Measurements from ENCODE around the gene SRPK3.

Gene SRPK3

DNA sequence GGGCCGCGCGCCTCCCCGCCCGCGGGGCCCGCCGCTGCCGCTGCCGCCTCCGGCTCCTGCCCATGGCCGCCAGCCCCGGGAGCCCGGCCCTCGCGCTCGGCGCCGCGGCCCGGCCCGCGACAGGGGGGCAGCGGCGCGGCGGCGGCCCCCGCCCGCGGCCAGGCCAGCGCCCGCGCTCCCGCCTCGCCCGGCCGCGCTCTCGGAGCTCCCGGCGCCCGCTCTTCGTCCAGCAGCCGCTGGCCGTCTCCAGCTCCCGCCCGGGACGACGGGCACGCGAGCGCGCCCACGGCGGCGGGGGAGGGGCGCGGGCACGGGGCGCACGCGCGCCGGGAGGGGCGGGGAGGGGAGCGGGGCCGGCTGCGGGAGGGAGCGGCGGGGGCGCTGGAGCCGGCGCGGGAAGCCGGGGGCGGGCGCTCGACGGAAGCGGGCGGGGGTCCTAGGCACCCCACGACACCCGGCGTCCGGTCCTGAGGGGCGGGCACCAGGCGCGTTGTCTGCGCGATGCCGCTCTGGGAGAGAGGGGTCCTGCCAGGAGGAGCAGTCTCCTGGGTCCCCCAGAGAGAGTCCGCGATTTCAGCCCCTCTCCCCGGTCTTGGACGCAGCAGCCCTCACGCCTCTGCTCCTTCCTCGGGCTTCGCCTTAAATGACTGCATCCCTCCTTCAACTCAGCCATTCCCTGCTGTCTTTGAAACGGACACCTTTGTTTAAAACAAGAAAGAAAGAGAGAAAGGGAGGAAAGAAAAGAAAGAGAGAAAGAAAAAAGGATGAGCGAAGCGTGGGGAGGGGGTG, 50.0 kb downstream of the SRPK3 start:
- H3K4me3 ChIP-seq (ENCODE audit: low read depth, low read length), result no peak overlapping the region
- no peak for DNase-seq (ENCODE audit: low read depth, low spot score)
- TF ChIP-seq, protein P1, sequence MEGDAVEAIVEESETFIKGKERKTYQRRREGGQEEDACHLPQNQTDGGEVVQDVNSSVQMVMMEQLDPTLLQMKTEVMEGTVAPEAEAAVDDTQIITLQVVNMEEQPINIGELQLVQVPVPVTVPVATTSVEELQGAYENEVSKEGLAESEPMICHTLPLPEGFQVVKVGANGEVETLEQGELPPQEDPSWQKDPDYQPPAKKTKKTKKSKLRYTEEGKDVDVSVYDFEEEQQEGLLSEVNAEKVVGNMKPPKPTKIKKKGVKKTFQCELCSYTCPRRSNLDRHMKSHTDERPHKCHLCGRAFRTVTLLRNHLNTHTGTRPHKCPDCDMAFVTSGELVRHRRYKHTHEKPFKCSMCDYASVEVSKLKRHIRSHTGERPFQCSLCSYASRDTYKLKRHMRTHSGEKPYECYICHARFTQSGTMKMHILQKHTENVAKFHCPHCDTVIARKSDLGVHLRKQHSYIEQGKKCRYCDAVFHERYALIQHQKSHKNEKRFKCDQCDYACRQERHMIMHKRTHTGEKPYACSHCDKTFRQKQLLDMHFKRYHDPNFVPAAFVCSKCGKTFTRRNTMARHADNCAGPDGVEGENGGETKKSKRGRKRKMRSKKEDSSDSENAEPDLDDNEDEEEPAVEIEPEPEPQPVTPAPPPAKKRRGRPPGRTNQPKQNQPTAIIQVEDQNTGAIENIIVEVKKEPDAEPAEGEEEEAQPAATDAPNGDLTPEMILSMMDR (IDR thresholded peaks at IDR 0.05; ENCODE audit: low read depth, low read length), result no peak
- in situ Hi-C loops (cut with HindIII; ENCODE audit: low sequenced_read_pairs), result no loop called here

DNA sequence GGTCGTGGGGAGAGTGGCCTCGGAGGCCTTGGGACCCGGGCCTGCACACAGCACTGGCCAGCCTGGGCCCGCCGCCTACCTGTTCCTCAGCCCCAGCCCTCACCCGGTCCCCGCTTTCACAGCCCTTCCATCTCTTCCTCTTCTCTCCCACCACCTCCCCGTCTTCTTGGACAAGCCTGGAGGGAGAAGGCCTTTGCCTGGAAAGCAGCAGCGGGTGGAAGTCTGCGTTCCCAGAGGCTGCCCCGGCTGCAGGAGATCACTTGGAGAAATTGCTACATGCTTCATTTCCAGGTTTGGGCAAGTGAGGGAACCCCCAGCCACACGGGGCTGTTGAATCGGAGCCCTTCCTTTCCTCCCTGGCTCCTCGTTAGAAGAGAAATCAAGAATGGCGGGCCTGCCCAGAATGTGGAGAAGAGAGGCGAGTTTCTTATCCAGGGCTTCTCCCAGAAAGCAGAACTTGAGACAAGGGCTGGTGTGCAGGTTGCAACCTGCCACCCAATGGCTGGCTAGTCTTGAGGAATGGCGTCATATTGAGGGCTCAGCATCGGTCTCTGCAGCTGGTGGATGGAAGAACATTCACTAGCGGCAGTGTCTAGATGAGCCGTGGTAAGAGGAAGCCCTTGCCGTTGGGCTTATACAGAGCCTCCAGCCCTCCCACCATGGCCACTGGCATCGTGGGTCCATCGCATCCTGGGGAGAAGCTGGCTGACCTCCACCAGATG, 50.7 kb downstream of the SRPK3 start:
- in situ Hi-C loops (cut with HindIII; ENCODE audit: low sequenced_read_pairs), result no loop called here
- no peak overlapping the region for H3K4me3 ChIP-seq (ENCODE audit: low read depth, low read length)
- TF ChIP-seq, protein P1 (IDR thresholded peaks at IDR 0.05; ENCODE audit: low read depth, low read length), result no peak
- DNase-seq (ENCODE audit: low read depth, low spot score), result no peak

DNA sequence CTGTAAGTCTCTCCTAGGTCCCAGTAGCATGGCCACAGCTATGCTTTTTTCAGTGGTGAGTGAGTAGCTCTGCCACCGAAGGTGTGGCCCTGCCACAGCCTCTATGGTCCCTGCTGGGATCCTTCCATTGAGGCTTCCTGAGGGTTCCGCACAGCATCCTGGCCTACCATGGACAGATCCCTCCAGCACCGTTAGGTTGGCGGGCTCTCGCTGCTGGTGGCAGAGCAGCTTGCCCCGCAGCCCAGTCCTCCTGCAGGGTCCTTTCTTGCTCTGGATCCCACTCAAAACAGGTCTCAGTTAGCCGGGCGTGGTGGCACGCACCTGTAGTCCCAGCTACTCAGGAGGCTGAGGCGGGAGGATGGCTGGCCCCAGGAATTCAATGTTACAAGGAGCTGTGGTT, 51.9 kb downstream of the SRPK3 start:
- H3K4me3 ChIP-seq (ENCODE audit: low read depth, low read length), result no peak overlapping the region
- in situ Hi-C loops (cut with HindIII; ENCODE audit: low sequenced_read_pairs), result no loop called here
- no peak for DNase-seq (ENCODE audit: low read depth, low spot score)

More for the DNA sequence above, 51.9 kb downstream of the SRPK3 start:
- TF ChIP-seq, protein P1 (IDR thresholded peaks at IDR 0.05; ENCODE audit: low read depth, low read length), result no peak
